PC-3 (cell line): ENCODE results near the gene CETN2. TPM values are rescaled to one million over a fixed set of nuclear protein-coding genes. Genes with fewer than 3 reads are reported as not detected.

ENCODE experiments used
- ATAC-seq: fragments of 200-7000 bp; cut with Tn5 transposase; 2 replicates; pipeline ENCODE4 v1.9.1; 2020; ENCODE audit warnings: mild to moderate bottlenecking, moderate library complexity
- BruUV-seq: library from RNA; stranded (reverse); fragments of 400-500 nt; replicated peaks from 2 replicates; lab custom pipeline; 2021; lab: Mats Ljungman, UMichigan
- CTCF ChIA-PET: fragments of 300-600 bp; sonication (Branson Sonifier 250); formaldehyde crosslinking; loops from one replicate; lab custom pipeline; 2022; ENCODE audit warnings: antibody characterized with exemption; lab: Charles Lee
- POLR2A ChIA-PET: fragments of 300-600 bp; sonication (Branson Sonifier 250); formaldehyde crosslinking; loops from one replicate; lab custom pipeline; 2022; ENCODE audit warnings: antibody characterized with exemption; ENCODE audit not compliant: unreplicated experiment; lab: Charles Lee
- DNase-seq: peaks from one replicate; pipeline ENCODE4 v3.0.0-alpha.2; 2015
- H2AFZ ChIP-seq: fragments of 300-600 bp; sonication (generic); 2 replicates; pipeline ENCODE4 v1.6.0; 2016; ENCODE audit warnings: antibody characterized with exemption, low read length
- H3F3A ChIP-seq: fragments of 300-600 bp; sonication (generic); one replicate; pipeline ENCODE4 v1.6.0; 2017; ENCODE audit warnings: antibody characterized with exemption, low read length, control low read depth, mild to moderate bottlenecking; ENCODE audit not compliant: unreplicated experiment
- H3K27ac ChIP-seq: fragments of 300-600 bp; sonication (generic); 2 replicates; pipeline ENCODE4 v1.5.1; 2016; ENCODE audit warnings: mild to moderate bottlenecking, low read length
- H3K27me3 ChIP-seq: fragments of 300-600 bp; sonication (generic); 2 replicates; pipeline ENCODE4 v1.6.1; 2016; ENCODE audit warnings: low read length, mixed read lengths
- H3K36me3 ChIP-seq: fragments of 300-600 bp; sonication (generic); 2 replicates; pipeline ENCODE4 v1.6.1; 2016; ENCODE audit warnings: low read depth, mixed run types, low read length, mixed read lengths
- H3K4me1 ChIP-seq: fragments of 300-600 bp; sonication (generic); 2 replicates; pipeline ENCODE4 v1.5.1; 2016; ENCODE audit warnings: low read length; ENCODE audit not compliant: insufficient read depth
- H3K4me2 ChIP-seq: fragments of 300-600 bp; sonication (generic); 2 replicates; pipeline ENCODE4 v1.6.0; 2016; ENCODE audit warnings: low read length
- H3K4me3 ChIP-seq: fragments of 300-600 bp; sonication (generic); 2 replicates; pipeline ENCODE4 v1.5.1; 2016; ENCODE audit warnings: mild to moderate bottlenecking, low read length, mixed read lengths
- H3K79me2 ChIP-seq: fragments of 300-600 bp; sonication (generic); 2 replicates; pipeline ENCODE4 v1.6.1; 2017; ENCODE audit warnings: low read length, mixed read lengths
- H3K9ac ChIP-seq: fragments of 300-600 bp; sonication (generic); 2 replicates; pipeline ENCODE4 v1.6.0; 2016; ENCODE audit warnings: mild to moderate bottlenecking, low read length
- H3K9me2 ChIP-seq: fragments of 300-600 bp; sonication (generic); replicated peaks from 2 replicates; pipeline ENCODE4 v1.6.1; 2016; ENCODE audit warnings: mixed run types, low read length, mixed read lengths
- H3K9me3 ChIP-seq: fragments of 300-600 bp; sonication (generic); 2 replicates; pipeline ENCODE4 v1.6.1; 2016; ENCODE audit warnings: low read length, mixed read lengths
- H4K20me1 ChIP-seq: fragments of 300-600 bp; sonication (generic); 2 replicates; pipeline ENCODE4 v1.6.1; 2016; ENCODE audit warnings: low read length, mixed read lengths
- CTCF ChIP-seq: fragments of 300-600 bp; sonication (generic); conservative IDR thresholded peaks from 2 replicates; pipeline ENCODE4 v1.5.1; 2017; ENCODE audit warnings: antibody characterized with exemption, low read depth, mild to moderate bottlenecking, low read length
- EZH2 ChIP-seq: fragments of 300-600 bp; sonication (generic); IDR thresholded peaks from one replicate; pipeline ENCODE4 v1.6.1; 2017; ENCODE audit warnings: antibody characterized with exemption, mild to moderate bottlenecking, low read length; ENCODE audit not compliant: unreplicated experiment
- EZH2phosphoT487 ChIP-seq: fragments of 300-600 bp; sonication (generic); IDR thresholded peaks from 2 replicates; pipeline ENCODE4 v1.6.1; 2018; ENCODE audit warnings: mild to moderate bottlenecking, antibody characterized with exemption, low read length, borderline replicate concordance
- intact Hi-C: fragments of 100-400 bp; cut with micrococcal nuclease; formaldehyde crosslinking; loops from 2 replicates; pipeline ENCODE4 v1.9.0; 2023
- total RNA-seq: library from RNA; depleted of rRNA; stranded (reverse); fragments of >200 nt; gene quantifications from 2 replicates; pipeline ENCODE4 v1.2.3, GENCODE V29; 2014

Gene CETN2
- total RNA-seq, 1 experiment from 2014 or later = 40.9 TPM

DNA sequence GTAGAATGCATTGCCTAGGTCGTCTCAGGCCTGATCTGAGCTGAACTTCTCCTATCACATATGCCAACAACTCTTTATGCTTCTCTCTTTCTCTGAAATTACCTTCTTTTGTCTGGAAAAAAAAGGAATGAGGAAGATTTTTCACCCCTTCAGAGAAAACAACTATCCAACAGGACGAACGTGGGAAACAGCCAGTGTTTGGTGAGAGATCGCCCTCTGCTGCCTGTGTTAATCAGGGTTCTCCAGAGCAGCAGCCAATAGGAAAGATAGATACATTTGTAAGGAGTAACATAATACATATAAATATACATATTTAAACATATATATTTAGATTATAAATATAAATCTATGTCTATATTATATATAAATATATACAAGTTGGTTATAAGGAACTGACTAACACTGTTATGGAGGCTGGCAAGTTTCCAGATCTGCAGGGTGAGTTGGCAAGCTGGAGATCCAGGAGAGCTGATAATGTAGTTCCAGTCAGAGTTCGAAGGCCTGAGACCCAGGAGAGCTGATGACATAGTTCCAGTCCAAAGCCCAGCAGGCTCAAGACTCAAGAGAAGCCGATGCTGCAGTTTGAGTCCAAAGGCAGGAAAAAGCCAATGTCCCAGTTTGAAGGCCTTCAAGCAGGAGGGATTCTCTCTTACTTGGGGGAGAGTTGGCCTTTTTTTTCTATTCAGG, 13.3 kb downstream of the CETN2 start:
- no TSS peak for BruUV-seq
- H3K4me3 ChIP-seq = no peak overlapping the region
- no peaks in the 10 kb centered on the region for H4K20me1 ChIP-seq
- no peaks in the 10 kb centered on the region for H3K27me3 ChIP-seq
- no peak overlapping the region for H3K9ac ChIP-seq
- H3K9me2 ChIP-seq = no peaks in the 10 kb centered on the region
- H3K36me3 ChIP-seq = no peaks in the 10 kb centered on the region
- intact Hi-C loops = loop anchor here (10.0 kb wide), 1 partner anchor 182 kb away; the partner anchor contains the start of gene GABRQ
- POLR2A ChIA-PET = no interaction called here
- CTCF ChIA-PET = no interaction called here
- peaks cover 50% of the 10 kb centered on the region for H3K4me1 ChIP-seq
- no peaks in the 10 kb centered on the region for H3F3A ChIP-seq
- H3K27ac ChIP-seq = no peak overlapping the region
- TF ChIP-seq EZH2phosphoT487 = no peak
- no peak for TF ChIP-seq EZH2
- TF ChIP-seq CTCF = peak; percentile 65
- 0 out of 2 replicates have a peak overlapping the region, but pooled peaks have one; percentile 30 for H2AFZ ChIP-seq
- H3K9me3 ChIP-seq = no peaks in the 10 kb centered on the region
- DNase-seq (peak; percentile 65), ATAC-seq (peak; percentile 53)
- H3K4me2 ChIP-seq = no peak overlapping the region
- H3K79me2 ChIP-seq = no peaks in the 10 kb centered on the region

GRCh38 chrX:152814048-152814447, 16.5 kb downstream of the CETN2 start:
- Histone ChIP-seq H3K27ac (no peak overlapping the region), H3F3A (no peaks in the 10 kb centered on the region), H2AFZ (no peak overlapping the region), H3K36me3 (no peaks in the 10 kb centered on the region), H3K4me3 (no peak overlapping the region), H3K4me1 (peaks cover 20% of the 10 kb centered on the region), H3K27me3 (no peaks in the 10 kb centered on the region; the same call in 1 of the 2 replicates), H3K9ac (no peak overlapping the region), H3K79me2 (no peaks in the 10 kb centered on the region), H3K9me2 (no peaks in the 10 kb centered on the region), H4K20me1 (no peaks in the 10 kb centered on the region), H3K4me2 (no peak overlapping the region), H3K9me3 (no peaks in the 10 kb centered on the region)
- ChIA-PET POLR2A (no interaction called here), CTCF (no interaction called here)
- BruUV-seq = no TSS peak
- no peak for TF ChIP-seq EZH2
- TF ChIP-seq CTCF = no peak
- no peak for TF ChIP-seq EZH2phosphoT487
- intact Hi-C loops = loop anchor here (10.0 kb wide), 1 partner anchor 179 kb away; the partner anchor contains the start of gene GABRQ
- no peak for ATAC-seq
- no peak for DNase-seq

DNA sequence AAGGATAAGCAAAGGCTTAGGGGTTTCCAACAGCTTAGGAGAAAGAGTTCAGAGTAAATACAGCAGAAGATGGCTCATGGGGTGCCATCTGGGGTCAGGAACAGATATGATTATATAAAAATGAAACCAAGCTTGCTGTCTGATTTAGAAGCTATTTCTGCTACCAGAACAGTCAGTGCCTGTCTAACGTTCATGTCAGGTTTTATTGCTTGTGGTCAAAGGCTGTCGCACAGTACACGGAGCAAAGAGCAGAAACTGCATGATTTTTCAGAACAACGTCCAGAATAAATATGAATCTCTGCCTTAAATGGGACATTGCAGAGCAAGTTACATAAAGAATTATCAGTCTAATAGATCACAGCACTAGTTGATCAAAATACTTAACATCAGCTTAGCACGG, 17.4 kb downstream of the CETN2 start:
- CTCF ChIA-PET = no interaction called here
- intact Hi-C loops = loop anchor here (10.0 kb wide), 1 partner anchor 178 kb away; the partner anchor contains the start of gene GABRQ

More for the DNA sequence above, 17.4 kb downstream of the CETN2 start:
- H3K9me3 ChIP-seq = no peaks in the 10 kb centered on the region
- peak; percentile 27; the same call in 1 of the 2 replicates for ATAC-seq
- H3K4me2 ChIP-seq = no peak overlapping the region
- no peaks in the 10 kb centered on the region for H3K9me2 ChIP-seq
- H3K9ac ChIP-seq = no peak overlapping the region
- H3K27me3 ChIP-seq = no peaks in the 10 kb centered on the region; the same call in 1 of the 2 replicates
- POLR2A ChIA-PET = no interaction called here
- DNase-seq = no peak
- H3K27ac ChIP-seq = no peak overlapping the region
- H3K4me3 ChIP-seq = no peak overlapping the region
- no peaks in the 10 kb centered on the region for H3K79me2 ChIP-seq
- H3K36me3 ChIP-seq = no peaks in the 10 kb centered on the region
- no peak for TF ChIP-seq CTCF
- TF ChIP-seq EZH2 = no peak
- no peak for TF ChIP-seq EZH2phosphoT487
- no TSS peak for BruUV-seq
- H4K20me1 ChIP-seq = no peaks in the 10 kb centered on the region
- peaks cover 12% of the 10 kb centered on the region for H3K4me1 ChIP-seq
- no peaks in the 10 kb centered on the region for H3F3A ChIP-seq
- H2AFZ ChIP-seq = no peak overlapping the region
